GM12874 (cell line): ENCODE data around the gene NDUFA13.
A peak's percentile ranks its signal among the peaks of the same experiment; 100 is the strongest.

Experiments used
- TF ChIP-seq, protein P1 (sequence below): IDR thresholded peaks from 2 replicates; pipeline ENCODE4 v1.5.1; 2011; ENCODE audit warnings: low read depth, mild to moderate bottlenecking, control low read depth, low read length, moderate library complexity; ENCODE audit not compliant: insufficient read depth

The NDUFA13 gene

DNA sequence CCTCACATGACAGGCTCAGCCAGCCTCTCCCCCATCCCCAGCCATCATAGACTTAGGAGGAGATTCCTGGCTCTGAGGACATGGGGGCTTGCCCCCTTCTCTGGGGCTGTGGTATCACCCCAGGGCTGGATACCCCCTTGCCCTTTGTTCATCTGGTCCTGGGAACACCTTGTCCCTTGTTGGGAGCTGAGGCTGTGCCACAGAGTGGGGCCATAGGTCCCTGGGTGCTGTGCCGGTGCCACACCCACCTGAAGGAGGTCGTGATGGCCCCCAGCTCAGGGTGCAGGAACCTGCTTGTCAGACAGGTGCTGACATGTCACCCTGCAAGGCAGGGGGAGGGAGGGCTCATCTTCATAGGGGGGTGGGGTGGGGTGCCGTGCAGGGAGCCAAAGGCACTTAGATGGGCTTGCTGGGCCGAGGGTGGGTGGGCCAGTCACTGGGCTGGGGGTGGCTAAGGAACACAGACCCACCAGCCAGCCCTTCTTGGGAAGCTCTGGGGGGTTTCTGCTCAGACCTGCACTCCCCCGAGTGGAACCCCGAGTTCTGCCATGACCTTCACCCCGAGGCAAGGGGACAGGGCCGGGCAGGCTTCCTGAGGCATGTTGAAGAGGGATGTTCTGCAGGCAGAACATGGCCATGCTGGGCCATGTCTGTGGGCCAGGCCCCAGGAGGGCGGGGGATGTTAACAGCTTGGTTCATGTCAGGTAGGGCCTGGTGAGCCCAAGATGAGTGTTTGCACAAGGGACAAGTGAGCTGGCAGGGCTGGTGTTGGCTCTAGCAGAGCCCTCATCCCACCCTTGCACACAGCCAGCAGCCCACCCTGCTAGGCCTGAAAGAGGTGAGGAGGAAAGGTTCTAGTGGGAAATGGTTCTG lies 28.7 kb upstream of the NDUFA13 start:
- TF ChIP-seq, protein P1, sequence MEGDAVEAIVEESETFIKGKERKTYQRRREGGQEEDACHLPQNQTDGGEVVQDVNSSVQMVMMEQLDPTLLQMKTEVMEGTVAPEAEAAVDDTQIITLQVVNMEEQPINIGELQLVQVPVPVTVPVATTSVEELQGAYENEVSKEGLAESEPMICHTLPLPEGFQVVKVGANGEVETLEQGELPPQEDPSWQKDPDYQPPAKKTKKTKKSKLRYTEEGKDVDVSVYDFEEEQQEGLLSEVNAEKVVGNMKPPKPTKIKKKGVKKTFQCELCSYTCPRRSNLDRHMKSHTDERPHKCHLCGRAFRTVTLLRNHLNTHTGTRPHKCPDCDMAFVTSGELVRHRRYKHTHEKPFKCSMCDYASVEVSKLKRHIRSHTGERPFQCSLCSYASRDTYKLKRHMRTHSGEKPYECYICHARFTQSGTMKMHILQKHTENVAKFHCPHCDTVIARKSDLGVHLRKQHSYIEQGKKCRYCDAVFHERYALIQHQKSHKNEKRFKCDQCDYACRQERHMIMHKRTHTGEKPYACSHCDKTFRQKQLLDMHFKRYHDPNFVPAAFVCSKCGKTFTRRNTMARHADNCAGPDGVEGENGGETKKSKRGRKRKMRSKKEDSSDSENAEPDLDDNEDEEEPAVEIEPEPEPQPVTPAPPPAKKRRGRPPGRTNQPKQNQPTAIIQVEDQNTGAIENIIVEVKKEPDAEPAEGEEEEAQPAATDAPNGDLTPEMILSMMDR: no peak

DNA sequence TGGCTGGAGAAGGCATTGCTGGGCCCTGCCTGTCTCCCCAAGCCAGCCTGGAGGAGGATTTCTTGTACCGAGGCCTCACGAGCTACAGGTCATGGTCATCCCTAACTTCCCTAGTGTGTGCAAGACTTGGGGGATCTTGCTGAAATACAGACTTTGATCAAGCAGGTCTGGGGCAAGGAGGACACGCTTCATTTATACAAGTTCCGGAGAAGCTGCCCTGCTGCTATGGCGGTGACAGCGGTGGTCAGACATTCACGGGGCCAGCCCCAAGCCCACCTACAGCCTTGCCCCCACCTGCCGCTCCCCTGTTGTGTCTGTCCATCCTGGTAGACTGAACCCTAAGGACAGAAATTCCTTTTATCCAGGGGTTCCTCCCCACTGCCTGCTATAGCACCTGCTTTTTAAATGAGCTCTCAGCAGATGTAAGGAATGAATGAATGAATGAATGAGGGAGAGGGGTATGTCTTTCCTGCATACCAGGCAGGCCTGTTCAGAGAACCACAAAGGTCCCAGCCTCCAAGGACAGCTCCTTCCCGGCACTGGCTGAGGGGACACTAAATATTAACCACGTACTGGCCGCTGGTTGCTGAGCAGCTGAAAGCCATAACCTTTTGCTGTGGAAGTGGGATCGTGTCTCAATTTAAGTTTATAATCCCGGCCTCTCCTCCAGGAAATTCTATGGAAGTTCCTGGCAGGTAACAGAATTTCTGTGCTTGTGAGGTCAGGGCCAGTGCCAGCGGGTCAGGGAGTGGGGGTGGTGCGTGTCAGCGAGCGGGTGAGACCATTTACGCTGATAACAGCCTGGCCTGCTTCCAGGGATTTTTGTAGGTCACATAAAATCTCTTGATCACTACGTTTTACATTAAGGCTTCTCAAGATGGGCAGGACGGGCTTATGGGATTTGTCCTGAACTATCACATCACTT lies 27.8 kb upstream of the NDUFA13 start:
- TF ChIP-seq, protein P1: no peak

- TF ChIP-seq, protein P1: no peak
These were observed 26.9 kb upstream of the NDUFA13 start for GRCh38 chr19:19488875-19489690.

DNA sequence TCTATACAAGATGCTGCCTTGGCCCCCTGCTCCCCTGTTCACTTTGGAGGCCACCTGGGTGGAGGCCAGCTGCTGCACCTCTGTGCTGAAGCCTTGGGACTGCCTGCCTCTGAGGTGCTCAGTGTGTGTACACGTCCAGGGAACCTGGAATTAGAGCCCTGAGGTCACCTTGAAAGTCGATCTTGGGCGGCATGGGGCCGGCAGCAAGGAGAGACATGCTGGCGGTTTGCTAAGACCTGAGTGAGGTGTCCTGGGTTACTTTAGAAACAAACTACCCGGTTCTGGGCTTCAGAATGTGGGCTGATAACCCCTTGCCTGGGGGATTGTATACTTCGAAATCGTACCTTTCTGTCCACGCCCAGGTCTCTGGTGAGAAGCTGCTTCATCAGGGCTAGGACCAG lies 26.2 kb upstream of the NDUFA13 start:
- TF ChIP-seq, protein P1: no peak

- TF ChIP-seq, protein P1: peak; percentile 74
These were observed 25.6 kb upstream of the NDUFA13 start for GRCh38 chr19:19490214-19490968.

- TF ChIP-seq, protein P1: no peak
These were observed 24.6 kb upstream of the NDUFA13 start for GRCh38 chr19:19491321-19492025.
